ENCODE measurements around the gene ELP4.

DNA sequence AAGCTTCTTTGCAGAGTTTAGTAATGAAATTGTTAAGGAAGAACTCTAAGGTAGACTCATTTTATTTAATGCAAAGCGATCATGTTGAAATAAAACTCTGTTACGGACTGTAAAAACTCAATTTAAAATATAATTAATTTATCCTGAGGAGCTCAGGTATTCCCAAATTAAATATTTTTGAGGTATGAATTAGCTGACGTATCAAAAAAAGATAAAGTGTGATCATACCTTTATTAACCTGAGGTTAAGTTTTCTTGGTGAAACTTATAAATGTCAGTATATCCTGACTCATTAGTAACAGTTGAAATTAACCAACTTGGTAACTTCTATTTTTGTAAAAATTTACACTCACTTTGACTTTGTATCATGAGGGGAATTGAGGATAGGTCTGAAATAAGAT, 171.2 kb downstream of the ELP4 start:
- TF ChIP-seq, protein P1, sequence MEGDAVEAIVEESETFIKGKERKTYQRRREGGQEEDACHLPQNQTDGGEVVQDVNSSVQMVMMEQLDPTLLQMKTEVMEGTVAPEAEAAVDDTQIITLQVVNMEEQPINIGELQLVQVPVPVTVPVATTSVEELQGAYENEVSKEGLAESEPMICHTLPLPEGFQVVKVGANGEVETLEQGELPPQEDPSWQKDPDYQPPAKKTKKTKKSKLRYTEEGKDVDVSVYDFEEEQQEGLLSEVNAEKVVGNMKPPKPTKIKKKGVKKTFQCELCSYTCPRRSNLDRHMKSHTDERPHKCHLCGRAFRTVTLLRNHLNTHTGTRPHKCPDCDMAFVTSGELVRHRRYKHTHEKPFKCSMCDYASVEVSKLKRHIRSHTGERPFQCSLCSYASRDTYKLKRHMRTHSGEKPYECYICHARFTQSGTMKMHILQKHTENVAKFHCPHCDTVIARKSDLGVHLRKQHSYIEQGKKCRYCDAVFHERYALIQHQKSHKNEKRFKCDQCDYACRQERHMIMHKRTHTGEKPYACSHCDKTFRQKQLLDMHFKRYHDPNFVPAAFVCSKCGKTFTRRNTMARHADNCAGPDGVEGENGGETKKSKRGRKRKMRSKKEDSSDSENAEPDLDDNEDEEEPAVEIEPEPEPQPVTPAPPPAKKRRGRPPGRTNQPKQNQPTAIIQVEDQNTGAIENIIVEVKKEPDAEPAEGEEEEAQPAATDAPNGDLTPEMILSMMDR (IDR thresholded peaks at IDR 0.05 in 2 of 3, conservative IDR thresholded peaks at IDR 0.05 in 1 of 3; ENCODE audit: borderline replicate concordance in 1 of 3, insufficient read depth in 1 of 3, low read depth in 2 of 3, low read length in 2 of 3) = no peak
- TF ChIP-seq EZH2phosphoT487 (IDR thresholded peaks at IDR 0.05; ENCODE audit: borderline replicate concordance) (no peak), SP1 (IDR thresholded peaks at IDR 0.05; ENCODE audit: low read depth) (no peak), POLR2A (IDR thresholded peaks at IDR 0.05; ENCODE audit: borderline replicate concordance, extremely low read depth, insufficient read depth, insufficient read length) (no peak), CEBPB (IDR thresholded peaks at IDR 0.05; ENCODE audit: low read depth) (no peak), RAD21 (IDR thresholded peaks at IDR 0.05; ENCODE audit: low read depth) (no peak), SRF (IDR thresholded peaks at IDR 0.05; ENCODE audit: low read depth) (no peak), YY1 (IDR thresholded peaks at IDR 0.05; ENCODE audit: extremely low read depth, insufficient replicate concordance, low read depth, low read length) (no peak), ZFX (IDR thresholded peaks at IDR 0.05) (no peak), POLR2AphosphoS5 (IDR thresholded peaks at IDR 0.05; ENCODE audit: low read depth, low read length) (no peak)
- TF ChIP-seq, protein P2, sequence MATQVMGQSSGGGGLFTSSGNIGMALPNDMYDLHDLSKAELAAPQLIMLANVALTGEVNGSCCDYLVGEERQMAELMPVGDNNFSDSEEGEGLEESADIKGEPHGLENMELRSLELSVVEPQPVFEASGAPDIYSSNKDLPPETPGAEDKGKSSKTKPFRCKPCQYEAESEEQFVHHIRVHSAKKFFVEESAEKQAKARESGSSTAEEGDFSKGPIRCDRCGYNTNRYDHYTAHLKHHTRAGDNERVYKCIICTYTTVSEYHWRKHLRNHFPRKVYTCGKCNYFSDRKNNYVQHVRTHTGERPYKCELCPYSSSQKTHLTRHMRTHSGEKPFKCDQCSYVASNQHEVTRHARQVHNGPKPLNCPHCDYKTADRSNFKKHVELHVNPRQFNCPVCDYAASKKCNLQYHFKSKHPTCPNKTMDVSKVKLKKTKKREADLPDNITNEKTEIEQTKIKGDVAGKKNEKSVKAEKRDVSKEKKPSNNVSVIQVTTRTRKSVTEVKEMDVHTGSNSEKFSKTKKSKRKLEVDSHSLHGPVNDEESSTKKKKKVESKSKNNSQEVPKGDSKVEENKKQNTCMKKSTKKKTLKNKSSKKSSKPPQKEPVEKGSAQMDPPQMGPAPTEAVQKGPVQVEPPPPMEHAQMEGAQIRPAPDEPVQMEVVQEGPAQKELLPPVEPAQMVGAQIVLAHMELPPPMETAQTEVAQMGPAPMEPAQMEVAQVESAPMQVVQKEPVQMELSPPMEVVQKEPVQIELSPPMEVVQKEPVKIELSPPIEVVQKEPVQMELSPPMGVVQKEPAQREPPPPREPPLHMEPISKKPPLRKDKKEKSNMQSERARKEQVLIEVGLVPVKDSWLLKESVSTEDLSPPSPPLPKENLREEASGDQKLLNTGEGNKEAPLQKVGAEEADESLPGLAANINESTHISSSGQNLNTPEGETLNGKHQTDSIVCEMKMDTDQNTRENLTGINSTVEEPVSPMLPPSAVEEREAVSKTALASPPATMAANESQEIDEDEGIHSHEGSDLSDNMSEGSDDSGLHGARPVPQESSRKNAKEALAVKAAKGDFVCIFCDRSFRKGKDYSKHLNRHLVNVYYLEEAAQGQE (IDR thresholded peaks at IDR 0.05; ENCODE audit: low read depth) = no peak
- TF ChIP-seq, protein P3, sequence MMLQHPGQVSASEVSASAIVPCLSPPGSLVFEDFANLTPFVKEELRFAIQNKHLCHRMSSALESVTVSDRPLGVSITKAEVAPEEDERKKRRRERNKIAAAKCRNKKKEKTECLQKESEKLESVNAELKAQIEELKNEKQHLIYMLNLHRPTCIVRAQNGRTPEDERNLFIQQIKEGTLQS (IDR thresholded peaks at IDR 0.05) = no peak

Data from HCT116 (cell line).